ENCODE measurements around the gene TIFAB.

Gene TIFAB

GRCh38 chr5:135425641-135426040, 26.5 kb downstream of the TIFAB start:
- no peak for DNase-seq (ENCODE audit: low read depth)
- no peak overlapping the region for H3K4me3 ChIP-seq (replicated peaks; ENCODE audit: low read depth, low read length)
- TF ChIP-seq CTCF (IDR thresholded peaks at IDR 0.05; ENCODE audit: low read length, missing control alignments): no peak

GRCh38 chr5:135423846-135424168, 28.3 kb downstream of the TIFAB start:
- TF ChIP-seq CTCF (IDR thresholded peaks at IDR 0.05; ENCODE audit: low read length, missing control alignments): no peak
- H3K4me3 ChIP-seq (replicated peaks; ENCODE audit: low read depth, low read length): no peak overlapping the region

GRCh38 chr5:135423146-135423845, 28.9 kb downstream of the TIFAB start:
- no peak for TF ChIP-seq CTCF (IDR thresholded peaks at IDR 0.05; ENCODE audit: low read length, missing control alignments)
- H3K4me3 ChIP-seq (replicated peaks; ENCODE audit: low read depth, low read length): no peak overlapping the region
- DNase-seq (ENCODE audit: low read depth): no peak

More at GRCh38 chr5:135423846-135424168, 28.3 kb downstream of the TIFAB start:
- no peak for DNase-seq (ENCODE audit: low read depth)

- DNase-seq (ENCODE audit: low read depth): no peak
- TF ChIP-seq CTCF (IDR thresholded peaks at IDR 0.05; ENCODE audit: low read length, missing control alignments): no peak
- no peak overlapping the region for H3K4me3 ChIP-seq (replicated peaks; ENCODE audit: low read depth, low read length)
Observed at GRCh38 chr5:135422419-135422818, 29.7 kb downstream of the TIFAB start.

GRCh38 chr5:135417083-135417482, 35.1 kb downstream of the TIFAB start:
- no peak for DNase-seq (ENCODE audit: low read depth)
- TF ChIP-seq CTCF (IDR thresholded peaks at IDR 0.05; ENCODE audit: low read length, missing control alignments): no peak
- no peak overlapping the region for H3K4me3 ChIP-seq (replicated peaks; ENCODE audit: low read depth, low read length)

- H3K4me3 ChIP-seq (replicated peaks; ENCODE audit: low read depth, low read length): no peak overlapping the region
- TF ChIP-seq CTCF (IDR thresholded peaks at IDR 0.05; ENCODE audit: low read length, missing control alignments): no peak
- no peak for DNase-seq (ENCODE audit: low read depth)
Observed at GRCh38 chr5:135405082-135405481, 47.1 kb downstream of the TIFAB start.

GRCh38 chr5:135402031-135402430, 50.1 kb downstream of the TIFAB start:
- no peak for TF ChIP-seq CTCF (IDR thresholded peaks at IDR 0.05; ENCODE audit: low read length, missing control alignments)
- DNase-seq (ENCODE audit: low read depth): no peak
- no peak overlapping the region for H3K4me3 ChIP-seq (replicated peaks; ENCODE audit: low read depth, low read length)
